Body of pancreas (tissue), 4 donors: Measurements from ENCODE around the gene THEMIS.

Source experiments
- CTCF ChIP-seq, 7 experiments: fragments of 450-650 bp in 4 of 7; fragments of 200-600 bp in 3 of 7; sonication (generic) in 3 of 7; IDR thresholded peaks; one replicate each; pipeline ENCODE4 v1.5.1; 2016 to 2019; ENCODE audit warnings: antibody characterized with exemption in 7 of 7
- POLR2A ChIP-seq, 3 donors: fragments of 450-650 bp; IDR thresholded peaks; one replicate each; pipeline ENCODE4 v1.6.1; 2016; ENCODE audit warnings: antibody characterized with exemption in 3 of 3, mild to moderate bottlenecking in 2 of 3

- TF ChIP-seq CTCF (IDR thresholded peaks at IDR 0.05) (no peak), POLR2A (IDR thresholded peaks at IDR 0.05) (no peak)
These were observed 37.8 kb upstream of the THEMIS start for GRCh38 chr6:127938701-127939100.
